WERI-Rb-1 (cell line): ENCODE measurements around the gene TCOF1.

Experiments used
- DNase-seq: peaks from one replicate; pipeline ENCODE4 v3.0.0-alpha.2; 2020
- H3K27ac ChIP-seq: fragments of 250-450 bp; sonication (Bioruptor Pico); 2 replicates; pipeline ENCODE4 v1.5.1; 2020; ENCODE audit warnings: mild to moderate bottlenecking, moderate library complexity
- H3K27me3 ChIP-seq: fragments of 250-450 bp; sonication (Bioruptor Pico); 2 replicates; pipeline ENCODE4 v1.5.1; 2021; ENCODE audit warnings: mild to moderate bottlenecking, low read depth, moderate library complexity; ENCODE audit not compliant: insufficient read depth, severe bottlenecking
- H3K36me3 ChIP-seq: fragments of 250-450 bp; sonication (Bioruptor Pico); 2 replicates; pipeline ENCODE4 v1.5.1; 2020; ENCODE audit warnings: mild to moderate bottlenecking, moderate library complexity
- H3K4me3 ChIP-seq: 2 replicates; pipeline ENCODE4 v1.5.1; 2011; ENCODE audit warnings: low read depth, mild to moderate bottlenecking, control low read depth, low read length
- H3K9me3 ChIP-seq: fragments of 250-450 bp; sonication (Bioruptor Pico); 2 replicates; pipeline ENCODE4 v1.5.1; 2021; ENCODE audit warnings: mild to moderate bottlenecking, moderate library complexity; ENCODE audit not compliant: severe bottlenecking
- CTCF ChIP-seq: IDR thresholded peaks from 2 replicates; pipeline ENCODE4 v1.5.1; 2011; ENCODE audit warnings: low read depth, mild to moderate bottlenecking, control low read depth, inconsistent platforms, low read length

Gene TCOF1

GRCh38 chr5:150396267-150396666 is 38.8 kb downstream of the TCOF1 start:
- TF ChIP-seq CTCF: no peak
- Histone ChIP-seq H3K9me3 (no peaks in the 10 kb centered on the region), H3K27ac (no peak overlapping the region), H3K36me3 (peaks cover 88% of the 10 kb centered on the region), H3K27me3 (no peaks in the 10 kb centered on the region), H3K4me3 (no peak overlapping the region)
- no peak for DNase-seq

GRCh38 chr5:150397146-150397781 is 39.8 kb downstream of the TCOF1 start:
- no peak overlapping the region for H3K27ac ChIP-seq
- TF ChIP-seq CTCF: no peak
- peaks cover 78% of the 10 kb centered on the region for H3K36me3 ChIP-seq
- H3K27me3 ChIP-seq: no peaks in the 10 kb centered on the region
- DNase-seq: no peak
- no peaks in the 10 kb centered on the region for H3K9me3 ChIP-seq
- H3K4me3 ChIP-seq: no peak overlapping the region

- H3K4me3 ChIP-seq: no peak overlapping the region
- no peak for TF ChIP-seq CTCF
- H3K27ac ChIP-seq: no peak overlapping the region
- no peaks in the 10 kb centered on the region for H3K27me3 ChIP-seq
- DNase-seq: no peak
- peaks cover 78% of the 10 kb centered on the region for H3K36me3 ChIP-seq
- no peaks in the 10 kb centered on the region for H3K9me3 ChIP-seq
These were observed 40.6 kb downstream of the TCOF1 start for GRCh38 chr5:150397782-150398721.

- H3K27me3 ChIP-seq: no peaks in the 10 kb centered on the region
- DNase-seq: no peak
- no peak overlapping the region for H3K4me3 ChIP-seq
- no peak for TF ChIP-seq CTCF
- H3K27ac ChIP-seq: no peak overlapping the region
- H3K36me3 ChIP-seq: peaks cover 74% of the 10 kb centered on the region
- H3K9me3 ChIP-seq: no peaks in the 10 kb centered on the region
These were observed 41.4 kb downstream of the TCOF1 start for GRCh38 chr5:150398722-150399523.

GRCh38 chr5:150399524-150400211 is 42.2 kb downstream of the TCOF1 start:
- H3K27ac ChIP-seq: no peak overlapping the region

More at GRCh38 chr5:150399524-150400211, 42.2 kb downstream of the TCOF1 start:
- H3K4me3 ChIP-seq: no peak overlapping the region
- no peak for DNase-seq
- H3K27me3 ChIP-seq: no peaks in the 10 kb centered on the region
- peaks cover 67% of the 10 kb centered on the region for H3K36me3 ChIP-seq
- H3K9me3 ChIP-seq: no peaks in the 10 kb centered on the region
- TF ChIP-seq CTCF: no peak
